NCI-H2171 (cell line): ENCODE measurements around the gene THOC6.
A peak's percentile ranks its signal among the peaks of the same experiment; 100 is the strongest.

Source experiments
- DNase-seq: peaks from one replicate; lab custom pipeline; 2025; lab: John Stamatoyannopoulos, UW

Gene THOC6

GRCh38 chr16:3015865-3016521, 7.8 kb upstream of the THOC6 start:
- DNase-seq = no peak

DNA sequence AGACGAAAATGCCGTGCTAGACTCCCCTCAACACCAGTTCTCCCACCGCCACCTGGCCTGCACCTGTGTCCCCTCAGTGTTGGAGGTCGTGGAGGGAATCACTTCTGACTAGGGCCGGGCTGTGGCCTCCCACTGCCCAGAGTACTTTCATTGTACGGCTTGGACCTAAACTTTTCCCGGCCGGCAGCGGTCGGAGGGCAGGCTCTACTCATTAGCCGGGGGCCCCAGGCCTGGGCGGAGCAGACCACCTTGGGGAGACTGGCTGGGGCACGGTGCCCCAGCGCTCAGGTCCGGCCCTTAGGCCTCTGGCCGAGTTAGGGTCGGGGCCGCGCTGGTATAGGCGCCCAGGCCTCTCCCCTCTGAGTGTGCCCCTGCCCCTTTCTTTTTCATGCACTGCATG, 6.5 kb upstream of the THOC6 start:
- no peak for DNase-seq

- DNase-seq = no peak
Observed at GRCh38 chr16:3017794-3018506, 5.9 kb upstream of the THOC6 start, which contains the start of gene CLDN6. Gene CLDN6 (minus strand): TSS chr16:3018183. CDS start chr16:3016021, 2,162 bp downstream.

- DNase-seq = no peak
Observed at GRCh38 chr16:3019594-3020246, 4.1 kb upstream of the THOC6 start.

DNA sequence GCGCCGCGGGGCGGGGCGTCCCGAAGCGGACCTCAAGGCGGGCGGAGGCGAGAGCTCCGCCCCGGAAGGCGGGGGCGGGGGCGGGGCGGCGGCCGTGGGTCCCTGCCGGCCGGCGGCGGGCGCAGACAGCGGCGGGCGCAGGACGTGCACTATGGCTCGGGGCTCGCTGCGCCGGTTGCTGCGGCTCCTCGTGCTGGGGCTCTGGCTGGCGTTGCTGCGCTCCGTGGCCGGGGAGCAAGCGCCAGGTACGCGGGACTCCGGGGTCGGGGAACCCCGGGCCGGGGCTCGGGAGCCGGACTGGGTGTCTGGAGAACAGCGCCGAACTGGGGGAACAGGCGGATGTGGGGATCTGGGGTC, 3.6 kb upstream of the THOC6 start, which contains the start of gene TNFRSF12A:
Gene TNFRSF12A, plus strand, starts transcription at position 122 of the 357 bp plus-strand sequence. Its CDS starts 30 bp downstream, at position 152.
- peak; percentile 70 for DNase-seq

DNA sequence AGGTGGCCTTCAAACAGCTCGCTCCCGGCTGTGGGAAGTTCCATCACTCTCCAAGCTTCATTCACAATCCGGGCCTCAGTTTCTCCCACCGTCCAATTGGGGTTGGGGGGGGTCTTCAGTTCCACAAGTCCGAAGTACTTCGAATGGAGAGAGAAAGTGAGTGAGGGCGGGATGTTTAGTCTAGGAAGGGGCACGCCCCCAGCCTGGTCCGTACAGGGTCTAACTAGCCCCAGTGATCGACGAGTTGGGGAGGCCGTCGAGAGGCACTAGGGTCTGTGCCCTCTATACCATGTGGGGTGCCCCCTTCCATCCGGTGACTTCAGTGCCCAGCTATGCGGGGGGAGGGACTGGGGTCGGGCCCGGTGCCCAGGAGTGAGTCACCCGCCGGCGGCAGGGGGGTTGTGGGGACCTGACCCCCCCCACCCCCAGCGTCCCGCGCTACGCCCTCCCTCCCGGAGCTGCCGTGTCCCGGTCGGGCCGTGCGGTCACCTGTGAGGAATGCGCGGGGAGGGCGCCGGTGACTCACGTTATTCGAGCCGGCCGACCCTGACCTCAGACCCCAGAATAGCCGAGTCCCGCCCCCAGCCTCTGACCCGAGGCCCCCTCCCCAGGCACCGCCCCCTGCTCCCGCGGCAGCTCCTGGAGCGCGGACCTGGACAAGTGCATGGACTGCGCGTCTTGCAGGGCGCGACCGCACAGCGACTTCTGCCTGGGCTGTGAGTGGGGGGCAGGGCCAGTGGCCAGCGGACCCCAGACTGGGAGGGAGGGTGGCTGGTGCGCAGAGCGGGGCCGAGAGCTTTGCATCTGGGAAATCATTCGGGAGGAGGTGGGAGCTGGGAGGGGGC, 3.0 kb upstream of the THOC6 start:
- DNase-seq = no peak

DNA sequence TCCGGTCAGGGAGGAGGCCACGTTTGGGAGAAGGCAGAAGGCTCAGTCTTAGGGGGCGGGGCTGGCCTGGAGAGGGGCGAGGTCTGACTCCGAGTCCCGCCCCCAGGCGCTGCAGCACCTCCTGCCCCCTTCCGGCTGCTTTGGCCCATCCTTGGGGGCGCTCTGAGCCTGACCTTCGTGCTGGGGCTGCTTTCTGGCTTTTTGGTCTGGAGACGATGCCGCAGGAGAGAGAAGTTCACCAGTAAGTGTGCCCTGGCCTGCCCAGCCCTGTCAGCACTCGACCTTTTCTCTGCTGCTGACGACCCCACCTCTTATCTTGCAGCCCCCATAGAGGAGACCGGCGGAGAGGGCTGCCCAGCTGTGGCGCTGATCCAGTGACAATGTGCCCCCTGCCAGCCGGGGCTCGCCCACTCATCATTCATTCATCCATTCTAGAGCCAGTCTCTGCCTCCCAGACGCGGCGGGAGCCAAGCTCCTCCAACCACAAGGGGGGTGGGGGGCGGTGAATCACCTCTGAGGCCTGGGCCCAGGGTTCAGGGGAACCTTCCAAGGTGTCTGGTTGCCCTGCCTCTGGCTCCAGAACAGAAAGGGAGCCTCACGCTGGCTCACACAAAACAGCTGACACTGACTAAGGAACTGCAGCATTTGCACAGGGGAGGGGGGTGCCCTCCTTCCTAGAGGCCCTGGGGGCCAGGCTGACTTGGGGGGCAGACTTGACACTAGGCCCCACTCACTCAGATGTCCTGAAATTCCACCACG, 2.2 kb upstream of the THOC6 start:
- peak; percentile 59 for DNase-seq

- DNase-seq = no peak
Observed at GRCh38 chr16:3022208-3022683, 1.6 kb upstream of the THOC6 start.

DNA sequence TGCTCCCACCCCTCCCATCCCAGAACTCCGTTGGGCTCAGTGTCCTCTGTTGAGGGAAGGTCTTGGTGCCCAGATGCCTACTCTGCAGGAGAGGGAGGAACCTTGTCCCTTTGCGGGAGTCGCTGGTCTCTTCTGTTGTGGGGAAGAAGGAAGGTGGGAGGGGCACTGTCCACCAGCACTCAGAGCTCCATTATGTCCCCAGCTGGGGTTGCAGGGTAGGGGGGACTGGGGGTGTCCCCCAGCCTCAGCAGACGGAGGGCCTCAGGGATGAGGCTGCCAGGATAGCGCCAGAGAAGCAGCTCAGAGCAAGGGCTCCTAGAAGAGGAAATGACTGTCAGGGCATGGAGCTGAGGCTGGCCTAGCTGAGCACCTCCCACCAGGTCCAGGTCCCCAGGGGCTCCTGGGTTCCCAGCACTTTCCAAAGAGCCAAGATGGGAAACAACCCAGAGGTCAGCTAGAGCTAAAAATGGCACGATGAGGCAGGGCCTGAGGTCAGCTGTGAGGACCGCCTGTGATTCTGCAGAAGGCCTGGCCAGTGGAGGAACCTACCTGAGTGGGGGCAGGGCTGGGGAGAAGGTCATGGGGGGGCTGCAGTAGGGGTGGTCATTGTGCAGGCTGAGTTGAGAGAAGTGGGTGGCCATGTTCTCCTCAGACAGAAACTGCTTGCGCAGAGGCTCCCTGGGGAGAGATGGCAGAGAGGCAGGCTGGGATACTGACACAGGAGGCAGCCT, 986 bp upstream of the THOC6 start:
- DNase-seq = no peak

- peak; percentile 71 for DNase-seq
Observed at GRCh38 chr16:3023415-3023668, 493 bp upstream of the THOC6 start.

GRCh38 chr16:3025032-3026002, 1.5 kb downstream of the THOC6 start:
- no peak for DNase-seq

- no peak for DNase-seq
Observed at GRCh38 chr16:3026003-3026378, 2.2 kb downstream of the THOC6 start.

DNA sequence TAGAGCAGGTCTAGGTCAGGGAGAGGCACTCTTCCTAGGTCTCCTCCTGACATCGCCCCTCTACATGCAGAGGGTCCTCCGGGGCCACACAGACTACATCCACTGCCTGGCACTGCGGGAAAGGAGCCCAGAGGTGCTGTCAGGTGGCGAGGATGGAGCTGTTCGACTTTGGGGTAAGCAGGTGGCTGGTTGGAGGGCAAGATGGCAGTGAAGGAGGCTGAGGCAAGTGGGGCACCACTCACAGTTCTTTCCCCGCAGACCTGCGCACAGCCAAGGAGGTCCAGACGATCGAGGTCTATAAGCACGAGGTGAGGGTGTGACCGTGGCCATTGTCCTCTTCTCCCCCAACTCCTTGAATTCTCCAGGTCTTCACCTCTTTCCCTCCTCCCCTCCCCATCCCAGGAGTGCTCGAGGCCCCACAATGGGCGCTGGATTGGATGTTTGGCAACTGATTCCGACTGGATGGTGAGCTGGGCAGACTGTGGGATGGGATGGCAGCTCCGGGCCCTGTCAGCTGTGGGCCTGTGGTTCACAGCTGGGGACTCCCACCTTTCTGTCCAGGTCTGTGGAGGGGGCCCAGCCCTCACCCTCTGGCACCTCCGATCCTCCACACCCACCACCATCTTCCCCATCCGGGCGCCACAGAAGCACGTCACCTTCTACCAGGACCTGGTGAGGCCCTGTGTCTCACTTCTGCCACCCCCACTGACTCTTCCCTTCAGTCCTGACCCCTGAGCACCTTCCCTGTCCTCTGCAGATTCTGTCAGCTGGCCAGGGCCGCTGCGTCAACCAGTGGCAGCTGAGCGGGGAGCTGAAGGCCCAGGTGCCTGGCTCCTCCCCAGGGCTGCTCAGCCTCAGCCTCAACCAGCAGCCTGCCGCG, 3.0 kb downstream of the THOC6 start:
- DNase-seq = no peak

DNA sequence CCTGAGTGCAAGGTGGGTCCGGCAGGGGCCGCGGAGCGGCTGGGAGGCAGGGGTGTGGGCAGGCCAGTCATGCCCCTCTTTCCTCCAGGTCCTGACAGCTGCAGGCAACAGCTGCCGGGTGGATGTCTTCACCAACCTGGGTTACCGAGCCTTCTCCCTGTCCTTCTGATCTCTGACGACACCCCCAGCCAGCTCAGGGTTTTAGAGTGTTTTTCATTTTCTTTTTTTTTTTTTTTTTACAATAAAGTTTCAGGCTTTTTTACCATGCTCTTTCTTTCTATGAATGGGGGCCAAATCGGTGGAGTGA, 3.6 kb downstream of the THOC6 start:
- no peak for DNase-seq

DNA sequence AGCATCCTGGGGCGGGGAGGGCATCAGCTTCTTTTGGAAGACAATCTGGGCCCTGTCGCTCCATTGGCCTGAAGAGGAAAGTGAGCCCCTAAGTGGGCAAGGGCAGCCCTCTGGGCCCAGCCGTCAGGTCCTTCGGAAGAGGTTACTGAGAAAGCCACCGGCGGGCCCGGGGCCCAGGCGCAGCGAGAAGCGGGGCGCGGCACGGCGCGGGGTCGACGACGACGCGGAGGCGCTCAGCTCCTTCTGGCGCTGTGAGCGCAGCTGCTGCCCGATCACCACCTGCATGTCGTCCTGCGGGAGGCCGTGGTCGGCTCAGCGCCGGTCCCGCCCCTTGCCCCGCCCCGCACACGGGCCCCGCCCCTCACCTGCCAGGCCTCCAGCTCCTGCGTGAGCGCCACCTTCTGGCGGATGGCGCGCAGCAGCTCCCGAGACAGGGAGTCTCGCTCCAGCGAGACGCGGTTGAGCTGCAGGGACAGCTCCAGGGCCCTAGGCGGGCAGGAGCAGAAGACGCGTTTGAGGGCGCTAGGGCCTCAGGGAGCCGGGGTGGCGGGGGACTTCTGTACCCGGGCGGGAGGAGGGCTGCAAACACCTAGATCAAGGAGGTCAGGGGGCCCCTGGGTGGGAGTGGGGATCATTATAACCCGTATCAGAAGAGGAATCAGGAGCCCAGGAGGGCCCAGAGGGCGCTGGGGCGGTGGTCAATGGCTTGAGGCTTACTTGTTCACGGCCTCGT, 4.3 kb downstream of the THOC6 start:
- peak; percentile 86 for DNase-seq

- peak; percentile 51 for DNase-seq
Observed at GRCh38 chr16:3028716-3029319, 5.0 kb downstream of the THOC6 start.

DNA sequence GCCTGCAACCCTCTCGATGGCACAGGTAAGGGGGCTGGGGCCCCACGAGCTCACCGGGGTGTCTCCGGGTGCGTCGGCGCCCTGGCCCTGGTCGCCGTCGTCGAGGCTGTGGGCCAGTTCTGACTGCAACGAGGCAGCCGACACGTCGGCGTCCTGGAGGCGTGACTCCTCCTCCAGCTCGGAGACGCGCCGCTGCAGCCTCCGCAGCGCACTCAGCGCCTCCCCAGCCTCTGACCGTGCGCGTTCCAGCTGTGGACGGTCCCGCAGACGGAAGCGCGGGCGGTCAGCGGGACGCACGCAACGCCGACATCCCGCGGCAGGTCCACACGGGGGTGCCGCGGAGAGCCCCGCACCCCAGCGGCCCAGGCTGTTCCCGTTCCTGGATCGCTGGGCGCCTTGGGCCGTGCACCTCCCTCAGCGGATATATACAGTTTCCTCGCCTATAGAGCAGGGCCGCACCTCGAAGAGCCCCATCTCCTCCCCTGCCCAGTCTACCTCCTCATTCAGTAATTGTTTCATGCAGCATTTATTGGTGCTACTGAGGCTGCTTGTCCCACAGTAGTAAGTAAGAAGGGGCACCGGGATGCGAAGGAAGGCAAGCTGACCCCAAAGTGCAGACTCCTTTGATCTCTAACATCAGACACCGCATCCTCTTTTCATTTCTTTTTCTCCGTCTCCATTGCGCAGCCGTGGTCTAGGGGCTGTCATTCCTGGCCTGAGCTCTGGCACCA, 5.8 kb downstream of the THOC6 start:
- DNase-seq = no peak
